Right atrium auricular region (tissue), 2 donors: ENCODE measurements around the gene C8G. TPM values are rescaled to one million over a fixed set of nuclear protein-coding genes. Genes with fewer than 3 reads are reported as not detected.
A peak's percentile ranks its signal among the peaks of the same experiment; 100 is the strongest.

ENCODE experiments used
- DNase-seq: peaks from one replicate; pipeline ENCODE4 v3.0.0-alpha.2; 2019; ENCODE audit warnings: low spot score
- H3K27ac ChIP-seq, 2 donors: fragments of 200-600 bp; sonication (generic); 1 replicate in 1 of 2; 2 replicates in 1 of 2; pipeline ENCODE4 v1.5.1; 2016 to 2019
- H3K27me3 ChIP-seq, 2 donors: fragments of 200-600 bp; sonication (generic); one replicate each; pipeline versions ENCODE4 v1.5.1 to v1.6.0; 2017 to 2019
- H3K36me3 ChIP-seq: fragments of 200-600 bp; sonication (generic); one replicate; pipeline ENCODE4 v1.5.1; 2016
- H3K4me1 ChIP-seq, 2 donors: fragments of 200-600 bp; sonication (generic); one replicate each; pipeline versions ENCODE4 v1.5.1 to v1.6.0; 2017 to 2019
- H3K4me3 ChIP-seq, 2 donors: fragments of 200-600 bp; sonication (generic); 1 replicate in 1 of 2; 2 replicates in 1 of 2; pipeline ENCODE4 v1.5.1; 2017 to 2019; ENCODE audit warnings: mild to moderate bottlenecking in 1 of 2, moderate library complexity in 1 of 2
- H3K9me3 ChIP-seq, 2 donors: fragments of 200-600 bp; sonication (generic); one replicate each; pipeline ENCODE4 v1.5.1; 2019
- CTCF ChIP-seq, 2 donors: fragments of 200-600 bp; sonication (generic); IDR thresholded peaks; one replicate each; pipeline ENCODE4 v1.5.1; 2019; ENCODE audit warnings: antibody characterized with exemption in 2 of 2
- total RNA-seq, 2 donors: library from RNA; depleted of rRNA; stranded (reverse); fragments of >200 nt; gene quantifications; one replicate each; pipeline ENCODE4 v1.1.0, GENCODE V29; 2016

C8G gene
- total RNA-seq, 2 donors from 2014 or later, result not detected

GRCh38 chr9:136900988-136901515, 44.0 kb upstream of the C8G start:
- Histone ChIP-seq H3K27ac (peak overlapping the region; percentile 76 to 81), H3K9me3 (no peaks in the 10 kb centered on the region), H3K27me3 (no peaks in the 10 kb centered on the region), H3K36me3 (peaks cover 26% of the 10 kb centered on the region), H3K4me3 (no peak overlapping the region), H3K4me1 (peaks cover 0 to 27% of the 10 kb centered on the region in 2 donors)
- TF ChIP-seq CTCF (IDR thresholded peaks at IDR 0.05), result no peak
- no peak for DNase-seq

DNA sequence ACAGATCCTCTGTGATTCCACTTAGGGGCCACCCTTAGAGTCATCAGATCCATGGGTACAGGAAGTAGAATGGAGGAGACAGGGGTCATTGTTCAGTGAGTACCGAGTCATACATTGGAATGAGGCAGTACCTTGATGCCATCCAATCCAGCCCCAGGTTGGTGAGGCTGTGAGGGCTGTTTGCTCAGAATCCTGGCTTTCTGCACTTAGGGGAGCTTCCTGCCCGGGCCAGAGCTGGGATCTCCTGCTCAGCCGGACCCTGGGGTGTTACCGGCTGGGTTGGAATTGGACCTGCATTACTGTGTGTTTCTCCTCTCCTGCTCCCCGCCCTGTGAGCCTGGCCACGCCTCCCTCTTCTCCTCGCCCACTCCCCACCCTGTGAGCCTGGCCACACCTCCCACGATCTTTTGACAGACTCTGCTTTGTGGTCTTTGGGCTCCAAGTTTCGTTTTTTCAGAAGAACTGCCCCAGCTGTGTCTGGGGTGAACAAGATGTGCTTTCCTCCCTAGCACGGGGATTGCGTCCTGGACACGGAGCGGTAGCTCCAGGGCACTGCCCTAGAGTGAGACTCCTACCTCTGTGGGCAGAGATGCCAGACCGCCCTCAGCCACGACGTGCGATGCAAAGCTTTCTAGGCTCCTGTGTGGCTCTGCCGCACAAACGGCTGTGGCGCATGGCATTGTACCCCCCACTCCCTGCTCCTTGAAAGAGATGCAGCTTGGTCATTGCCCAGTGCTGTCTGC, 43.4 kb upstream of the C8G start:
- H3K27ac ChIP-seq, result peak overlapping the region; percentile 76 to 81
- H3K27me3 ChIP-seq, result no peaks in the 10 kb centered on the region
- H3K4me3 ChIP-seq, result peak overlapping the region in 1 of 2 donors; percentile 7
- TF ChIP-seq CTCF (IDR thresholded peaks at IDR 0.05), result no peak
- peaks cover 0 to 27% of the 10 kb centered on the region in 2 donors for H3K4me1 ChIP-seq
- peaks cover 26% of the 10 kb centered on the region for H3K36me3 ChIP-seq
- H3K9me3 ChIP-seq, result no peaks in the 10 kb centered on the region
- no peak for DNase-seq

GRCh38 chr9:136902259-136902821, 42.7 kb upstream of the C8G start:
- Histone ChIP-seq H3K9me3 (no peaks in the 10 kb centered on the region), H3K27ac (peak overlapping the region; percentile 76 to 81), H3K4me3 (peak overlapping the region in 1 of 2 donors; percentile 7), H3K4me1 (peaks cover 0 to 27% of the 10 kb centered on the region in 2 donors), H3K36me3 (peaks cover 26% of the 10 kb centered on the region), H3K27me3 (no peaks in the 10 kb centered on the region)
- TF ChIP-seq CTCF (IDR thresholded peaks at IDR 0.05), result no peak
- peak; percentile 69 for DNase-seq

GRCh38 chr9:136903041-136903554, 41.9 kb upstream of the C8G start:
- no peaks in the 10 kb centered on the region for H3K27me3 ChIP-seq
- H3K4me1 ChIP-seq, result peaks cover 0 to 27% of the 10 kb centered on the region in 2 donors
- no peaks in the 10 kb centered on the region for H3K9me3 ChIP-seq
- no peak for DNase-seq
- H3K4me3 ChIP-seq, result no peak overlapping the region
- peak overlapping the region; percentile 76 to 81 for H3K27ac ChIP-seq
- peaks cover 33% of the 10 kb centered on the region for H3K36me3 ChIP-seq
- TF ChIP-seq CTCF (IDR thresholded peaks at IDR 0.05), result no peak

- no peak for TF ChIP-seq CTCF (IDR thresholded peaks at IDR 0.05)
- H3K36me3 ChIP-seq, result peaks cover 25% of the 10 kb centered on the region
- peaks cover 0 to 22% of the 10 kb centered on the region in 2 donors for H3K4me1 ChIP-seq
- DNase-seq, result no peak
- no peak overlapping the region for H3K4me3 ChIP-seq
- H3K9me3 ChIP-seq, result no peaks in the 10 kb centered on the region
- H3K27ac ChIP-seq, result no peak overlapping the region
- no peaks in the 10 kb centered on the region for H3K27me3 ChIP-seq
Measured at GRCh38 chr9:136906266-136906665, 38.8 kb upstream of the C8G start.
